K562 (cell line): ENCODE measurements around the gene PDK1. TPM values are rescaled to one million over a fixed set of nuclear protein-coding genes. Genes with fewer than 3 reads are reported as not detected.

Experiments
- ARID1B ChIP-seq: fragments of 450-650 bp; IDR thresholded peaks from 2 replicates; pipeline ENCODE4 v1.6.1; 2016; ENCODE audit warnings: antibody characterized with exemption, mild to moderate bottlenecking, inconsistent platforms
- CBFA2T2 ChIP-seq: fragments of 450-650 bp; conservative IDR thresholded peaks from 2 replicates; pipeline ENCODE4 v1.6.1; 2017; ENCODE audit warnings: mild to moderate bottlenecking
- CBX8 ChIP-seq: fragments of 200-600 bp; sonication (generic); IDR thresholded peaks from 2 replicates; pipeline ENCODE4 v1.6.1; 2012; ENCODE audit warnings: borderline replicate concordance, mixed run types, low read depth, mild to moderate bottlenecking, moderate library complexity, mixed read lengths, low read length, control low read depth, inconsistent platforms; ENCODE audit not compliant: poor library complexity, severe bottlenecking; ENCODE audit errors: extremely low read depth
- DACH1 ChIP-seq: fragments of 450-650 bp; IDR thresholded peaks from 2 replicates; pipeline ENCODE4 v1.6.1; 2018; ENCODE audit not compliant: partially characterized antibody
- FOXA3 ChIP-seq, 2 experiments: fragments of 450-650 bp in 1 of 2; sonication (generic) in 1 of 2; formaldehyde crosslinking; IDR thresholded peaks in 1 of 2; conservative IDR thresholded peaks in 1 of 2; 2 replicates each; pipeline versions ENCODE4 v1.4.0 to v1.8.0; 2020 to 2022; ENCODE audit warnings: mild to moderate bottlenecking in 2 of 2, missing genetic modification reagents in 1 of 2
- FOXK2 ChIP-seq, 2 experiments: fragments of 450-650 bp; IDR thresholded peaks in 1 of 2; conservative IDR thresholded peaks in 1 of 2; 2 replicates each; pipeline ENCODE4 v1.6.1; 2016; ENCODE audit warnings: low read depth in 2 of 2, mild to moderate bottlenecking in 1 of 2
- GTF2A2 ChIP-seq: IDR thresholded peaks from 2 replicates; pipeline ENCODE4 v1.6.1; 2016; ENCODE audit warnings: mild to moderate bottlenecking, missing genetic modification characterization, missing compliant biosample characterization
- HNRNPH1 ChIP-seq: fragments of 200-400 bp; formaldehyde crosslinking; optimal IDR thresholded peaks from 2 replicates; pipeline ENCODE3; 2017; ENCODE audit warnings: low read depth, mild to moderate bottlenecking, low read length, moderate library complexity
- IRF2 ChIP-seq: sonication (generic); formaldehyde crosslinking; IDR thresholded peaks from 2 replicates; pipeline ENCODE4 v1.8.1; 2022; ENCODE audit warnings: mild to moderate bottlenecking, missing genetic modification reagents
- KLF16 ChIP-seq: IDR thresholded peaks from 2 replicates; pipeline ENCODE4 v1.6.1; 2016; ENCODE audit warnings: antibody characterized with exemption
- MEF2A ChIP-seq: IDR thresholded peaks from 2 replicates; pipeline ENCODE4 v1.6.1; 2011; ENCODE audit warnings: low read depth, mild to moderate bottlenecking, low read length, moderate library complexity; ENCODE audit not compliant: control insufficient read depth
- MYNN ChIP-seq, 2 experiments: sonication (generic); formaldehyde crosslinking in 1 of 2; IDR thresholded peaks; 2 replicates each; pipeline versions ENCODE4 v1.5.0 to v1.6.1; 2016 to 2020; ENCODE audit warnings: antibody characterized with exemption in 1 of 2, missing genetic modification reagents in 1 of 2
- PHF8 ChIP-seq: fragments of 200-600 bp; sonication (generic); IDR thresholded peaks from 2 replicates; pipeline ENCODE4 v1.6.1; 2012; ENCODE audit warnings: mixed run types, mild to moderate bottlenecking, inconsistent platforms, low read length, moderate library complexity, borderline replicate concordance
- RBM39 ChIP-seq: fragments of 200-400 bp; formaldehyde crosslinking; optimal IDR thresholded peaks from 2 replicates; pipeline ENCODE3; 2018; ENCODE audit warnings: low read depth, low read length
- SPI1 ChIP-seq: IDR thresholded peaks from 2 replicates; pipeline ENCODE4 v1.6.1; 2011; ENCODE audit warnings: low read depth, low read length, control low read depth, borderline replicate concordance
- TEAD2 ChIP-seq: fragments of 450-650 bp; IDR thresholded peaks from 2 replicates; pipeline ENCODE4 v1.6.1; 2016; ENCODE audit warnings: missing genetic modification characterization, control low read depth, missing compliant biosample characterization
- XRCC3 ChIP-seq: fragments of 450-650 bp; IDR thresholded peaks from 2 replicates; pipeline ENCODE4 v1.6.1; 2017; ENCODE audit warnings: mild to moderate bottlenecking, moderate library complexity
- ZKSCAN1 ChIP-seq: fragments of 150-350 bp; IDR thresholded peaks from 2 replicates; pipeline ENCODE4 v1.6.1; 2016; ENCODE audit warnings: low read depth, low read length
- ZNF3 ChIP-seq: fragments of 250-450 bp; sonication (Bioruptor Pico); IDR thresholded peaks from 2 replicates; pipeline ENCODE4 v1.5.0; 2021; ENCODE audit warnings: mild to moderate bottlenecking, moderate library complexity
- ZNF431 ChIP-seq: sonication (generic); formaldehyde crosslinking; IDR thresholded peaks from 2 replicates; pipeline ENCODE4 v1.8.0; 2022; ENCODE audit warnings: mild to moderate bottlenecking, missing genetic modification reagents
- polyA plus RNA-seq, 8 experiments: library from polyadenylated mRNA; depleted of rRNA in 4 of 8; stranded (reverse) in 5 of 8; unstranded in 3 of 8; fragments of >200 nt; fragmentation: Nextera tagmentation in 2 of 8; fragmentation: Illumina TruSeq in 1 of 8; extraction: Ambion mirVana in 2 of 8; extraction: Trizol in 1 of 8; gene quantifications; 2 replicates each; pipeline versions ENCODE4 v1.2.1 to v1.2.3, GENCODE V29; 2011 to 2014; ENCODE audit warnings: inconsistent platforms in 1 of 8, missing spikeins in 1 of 8
- total RNA-seq, 7 experiments: library from RNA; depleted of rRNA in 6 of 7; stranded (reverse); fragments of >200 nt in 6 of 7; fragmentation: Illumina TruSeq in 2 of 7; extraction: Trizol in 2 of 7; gene quantifications; 2 replicates each; pipeline versions ENCODE4 v1.2.1 to v1.2.3, GENCODE V29; 2011 to 2021; ENCODE audit warnings: low replicate concordance in 1 of 7
- TF ChIP-seq, protein P1 (sequence below): fragments of 450-650 bp; IDR thresholded peaks from 2 replicates; pipeline ENCODE4 v1.6.1; 2014; ENCODE audit warnings: low read depth, mild to moderate bottlenecking, moderate library complexity, borderline replicate concordance
- TF ChIP-seq, protein P2 (sequence below): sonication (generic); formaldehyde crosslinking; IDR thresholded peaks from 2 replicates; pipeline ENCODE4 v1.9.0; 2022; ENCODE audit warnings: mild to moderate bottlenecking, missing genetic modification reagents

Gene PDK1
- total and polyA plus RNA-seq, 9 of the 15 experiments (the other 6 are each of a cell fraction or from before 2014, with no cell fraction given) = 3.5 to 176 (median 13.9) TPM

DNA sequence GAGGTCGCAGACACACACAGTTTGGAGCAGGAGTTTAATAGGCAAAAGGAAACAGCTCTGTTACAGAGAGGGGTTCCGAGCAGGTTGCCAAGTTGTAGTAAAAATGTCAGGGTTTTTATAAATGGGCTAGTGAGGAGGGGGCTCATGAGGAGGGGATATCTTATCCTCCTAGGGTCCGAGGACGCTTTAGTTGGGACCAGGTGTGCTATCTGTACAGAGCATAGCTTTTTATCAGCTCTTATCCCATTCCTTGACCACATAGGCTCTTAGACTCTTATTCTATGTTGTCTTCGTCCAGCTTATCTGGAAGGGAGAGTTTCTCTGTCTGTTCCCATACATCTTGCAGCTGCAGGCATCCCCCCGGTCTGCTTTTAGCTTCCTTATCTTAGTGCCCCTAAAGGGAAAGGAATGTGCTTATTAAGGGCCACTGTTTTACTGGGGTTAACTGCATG, 44.7 kb downstream of the PDK1 start (continued):
- TF ChIP-seq MYNN (IDR thresholded peaks at IDR 0.05) (peak; percentile 97), MYNN (CRISPR knock-in tag; IDR thresholded peaks at IDR 0.05) (peak; percentile 54; the same call in 1 of the 2 replicates), MEF2A (peak; percentile 89), ZNF3 (CRISPR knock-in tag) (no peak), TEAD2 (tag) (no peak), PHF8 (no peak), FOXK2 (conservative IDR thresholded peaks at IDR 0.05 in 1 of 2, IDR thresholded peaks at IDR 0.05 in 1 of 2; ENCODE audit: low read depth in 2 of 2) (peak; percentile 22 to 40; a peak in 1 of 4 replicates), ZKSCAN1 (no peak), XRCC3 (no peak), HNRNPH1 (no peak), IRF2 (no peak), ARID1B (peak; percentile 97), KLF16 (peak; percentile 94), ZNF431 (no peak), FOXA3 (CRISPR knock-in tag; conservative IDR thresholded peaks at IDR 0.05 in 1 of 2, IDR thresholded peaks at IDR 0.05 in 1 of 2) (no peak), RBM39 (no peak), CBFA2T2 (peak; percentile 99), GTF2A2 (no peak), DACH1 (peak; percentile 48), SPI1 (no peak), CBX8 (no peak)
- TF ChIP-seq, protein P1, sequence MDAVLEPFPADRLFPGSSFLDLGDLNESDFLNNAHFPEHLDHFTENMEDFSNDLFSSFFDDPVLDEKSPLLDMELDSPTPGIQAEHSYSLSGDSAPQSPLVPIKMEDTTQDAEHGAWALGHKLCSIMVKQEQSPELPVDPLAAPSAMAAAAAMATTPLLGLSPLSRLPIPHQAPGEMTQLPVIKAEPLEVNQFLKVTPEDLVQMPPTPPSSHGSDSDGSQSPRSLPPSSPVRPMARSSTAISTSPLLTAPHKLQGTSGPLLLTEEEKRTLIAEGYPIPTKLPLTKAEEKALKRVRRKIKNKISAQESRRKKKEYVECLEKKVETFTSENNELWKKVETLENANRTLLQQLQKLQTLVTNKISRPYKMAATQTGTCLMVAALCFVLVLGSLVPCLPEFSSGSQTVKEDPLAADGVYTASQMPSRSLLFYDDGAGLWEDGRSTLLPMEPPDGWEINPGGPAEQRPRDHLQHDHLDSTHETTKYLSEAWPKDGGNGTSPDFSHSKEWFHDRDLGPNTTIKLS = no peak
- TF ChIP-seq, protein P2, sequence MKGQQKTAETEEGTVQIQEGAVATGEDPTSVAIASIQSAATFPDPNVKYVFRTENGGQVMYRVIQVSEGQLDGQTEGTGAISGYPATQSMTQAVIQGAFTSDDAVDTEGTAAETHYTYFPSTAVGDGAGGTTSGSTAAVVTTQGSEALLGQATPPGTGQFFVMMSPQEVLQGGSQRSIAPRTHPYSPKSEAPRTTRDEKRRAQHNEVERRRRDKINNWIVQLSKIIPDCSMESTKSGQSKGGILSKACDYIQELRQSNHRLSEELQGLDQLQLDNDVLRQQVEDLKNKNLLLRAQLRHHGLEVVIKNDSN (CRISPR knock-in tag) = no peak
